LNCaP clone FGC (cell line): ENCODE data around the gene ADAM10.

Experiments
- DNase-seq: peaks from one replicate; pipeline ENCODE4 v3.0.0-alpha.2; 2011; ENCODE audit warnings: low read depth
- H3K4me3 ChIP-seq: 2 replicates; pipeline ENCODE4 v1.5.1; 2011; ENCODE audit warnings: mild to moderate bottlenecking, low read depth, low read length, control low read depth
- TF ChIP-seq, protein P1 (sequence below): IDR thresholded peaks from 2 replicates; pipeline ENCODE4 v1.5.1; 2012; ENCODE audit warnings: mild to moderate bottlenecking; ENCODE audit not compliant: control insufficient read depth, insufficient read depth; ENCODE audit errors: extremely low read depth

The ADAM10 gene

DNA sequence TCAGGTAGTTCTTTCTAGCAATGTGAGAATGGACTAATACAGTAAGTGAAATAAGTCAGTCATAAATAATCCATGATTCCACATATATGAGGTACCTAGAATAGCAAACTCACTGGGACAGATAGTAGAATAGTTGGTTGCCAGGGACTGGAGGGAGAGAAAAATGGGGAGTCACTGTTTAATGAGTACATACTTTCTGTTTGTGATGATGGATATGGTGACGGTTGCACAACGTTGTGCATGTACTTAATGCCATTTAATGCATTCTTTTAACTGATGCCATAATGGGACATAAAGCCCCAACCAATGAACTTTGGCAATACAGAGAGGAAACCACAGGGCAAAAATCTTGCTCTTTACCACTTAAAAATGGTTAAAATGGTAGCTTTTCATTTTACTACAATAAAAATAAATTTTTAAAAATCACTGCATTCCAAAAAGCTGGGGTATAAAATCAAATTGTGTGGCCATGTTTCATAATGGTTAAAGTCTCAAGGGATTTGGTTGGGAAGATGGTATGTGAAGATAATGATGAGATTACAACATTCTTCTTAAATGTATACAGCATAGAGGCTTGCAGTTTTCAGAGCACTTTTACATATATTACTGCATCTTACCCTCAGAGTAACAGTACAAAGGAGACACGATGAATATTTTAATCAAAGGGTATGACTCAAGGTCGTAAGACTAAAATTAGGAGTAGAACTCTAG lies 45.2 kb downstream of the ADAM10 start:
- no peak overlapping the region for H3K4me3 ChIP-seq
- DNase-seq = no peak
- TF ChIP-seq, protein P1, sequence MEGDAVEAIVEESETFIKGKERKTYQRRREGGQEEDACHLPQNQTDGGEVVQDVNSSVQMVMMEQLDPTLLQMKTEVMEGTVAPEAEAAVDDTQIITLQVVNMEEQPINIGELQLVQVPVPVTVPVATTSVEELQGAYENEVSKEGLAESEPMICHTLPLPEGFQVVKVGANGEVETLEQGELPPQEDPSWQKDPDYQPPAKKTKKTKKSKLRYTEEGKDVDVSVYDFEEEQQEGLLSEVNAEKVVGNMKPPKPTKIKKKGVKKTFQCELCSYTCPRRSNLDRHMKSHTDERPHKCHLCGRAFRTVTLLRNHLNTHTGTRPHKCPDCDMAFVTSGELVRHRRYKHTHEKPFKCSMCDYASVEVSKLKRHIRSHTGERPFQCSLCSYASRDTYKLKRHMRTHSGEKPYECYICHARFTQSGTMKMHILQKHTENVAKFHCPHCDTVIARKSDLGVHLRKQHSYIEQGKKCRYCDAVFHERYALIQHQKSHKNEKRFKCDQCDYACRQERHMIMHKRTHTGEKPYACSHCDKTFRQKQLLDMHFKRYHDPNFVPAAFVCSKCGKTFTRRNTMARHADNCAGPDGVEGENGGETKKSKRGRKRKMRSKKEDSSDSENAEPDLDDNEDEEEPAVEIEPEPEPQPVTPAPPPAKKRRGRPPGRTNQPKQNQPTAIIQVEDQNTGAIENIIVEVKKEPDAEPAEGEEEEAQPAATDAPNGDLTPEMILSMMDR = no peak

DNA sequence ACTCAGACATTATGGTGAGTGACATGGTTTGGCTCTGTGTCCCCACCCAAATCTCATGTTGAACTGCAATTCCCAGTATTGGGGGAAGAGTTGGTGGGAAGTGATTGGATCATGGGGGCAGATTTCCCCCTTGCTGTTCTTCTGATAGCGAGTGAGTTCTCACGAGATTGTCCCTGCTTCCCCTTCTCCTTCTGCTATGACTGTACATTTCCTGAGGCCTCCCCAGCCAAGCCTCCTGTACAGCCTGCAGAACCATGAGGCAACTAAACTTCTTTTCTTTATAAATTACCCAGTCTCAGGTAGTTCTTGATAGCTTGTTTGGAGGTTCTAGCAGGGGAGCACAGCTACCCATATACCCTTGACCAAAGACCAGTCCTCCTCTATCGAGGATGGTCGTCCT lies 45.9 kb downstream of the ADAM10 start:
- TF ChIP-seq, protein P1 = no peak
- DNase-seq = no peak
- no peak overlapping the region for H3K4me3 ChIP-seq

DNA sequence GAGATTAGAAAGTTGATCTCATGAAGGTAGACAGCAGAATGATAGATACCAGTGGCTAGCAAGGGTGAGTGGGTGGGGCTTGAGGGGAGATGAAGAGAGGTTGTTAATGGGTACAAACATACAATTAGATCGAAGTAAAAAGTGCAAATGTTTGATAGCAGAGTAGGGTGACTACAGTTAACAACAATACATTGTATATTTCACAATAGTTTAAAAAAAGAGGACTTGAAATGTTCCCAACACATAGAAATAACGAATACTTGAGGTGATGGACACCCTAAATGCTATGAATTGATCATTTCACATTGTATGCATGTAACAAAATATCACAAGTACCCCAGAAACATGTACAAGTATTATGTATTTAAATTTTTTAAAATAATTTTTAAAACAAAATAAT lies 47.3 kb downstream of the ADAM10 start:
- no peak for DNase-seq
- H3K4me3 ChIP-seq = no peak overlapping the region
- TF ChIP-seq, protein P1 = no peak

DNA sequence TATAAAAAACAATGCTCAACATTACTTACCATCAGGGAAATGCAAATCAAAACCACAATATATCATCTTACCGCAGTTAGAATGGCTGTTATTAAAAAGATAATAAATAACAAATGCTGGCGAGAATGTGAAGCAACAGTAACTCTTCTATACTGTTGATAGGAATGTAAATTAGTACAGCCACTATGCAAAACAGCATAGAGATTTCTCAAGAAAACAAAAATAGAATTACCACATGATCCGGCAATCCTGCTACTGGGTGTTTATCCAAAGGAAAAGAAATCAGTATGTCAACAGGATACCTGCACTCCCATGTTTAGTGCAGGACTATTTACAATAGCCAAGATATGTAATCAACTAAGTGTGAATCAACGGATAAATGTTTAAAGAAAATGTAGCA lies 48.1 kb downstream of the ADAM10 start:
- TF ChIP-seq, protein P1 = no peak
- H3K4me3 ChIP-seq = no peak overlapping the region
- DNase-seq = no peak

DNA sequence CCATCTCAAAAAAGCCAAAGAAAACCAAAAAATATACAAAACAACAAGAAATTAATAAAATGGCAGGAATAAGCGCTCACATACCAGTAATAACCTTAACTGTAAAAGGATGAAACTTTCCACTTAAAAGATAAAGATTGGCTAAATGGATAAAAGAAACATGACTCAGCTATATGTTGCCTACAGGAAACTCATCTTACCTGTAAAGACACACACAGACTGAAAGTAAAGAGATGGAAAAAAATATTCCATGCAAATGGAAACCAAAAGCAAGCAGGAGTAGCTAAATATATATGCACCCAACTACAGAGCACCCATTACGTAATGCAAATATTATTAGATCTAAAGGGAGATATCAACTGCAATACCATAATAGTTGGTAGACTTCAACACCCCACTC lies 49.7 kb downstream of the ADAM10 start:
- no peak for DNase-seq
- H3K4me3 ChIP-seq = no peak overlapping the region
- TF ChIP-seq, protein P1 = no peak

DNA sequence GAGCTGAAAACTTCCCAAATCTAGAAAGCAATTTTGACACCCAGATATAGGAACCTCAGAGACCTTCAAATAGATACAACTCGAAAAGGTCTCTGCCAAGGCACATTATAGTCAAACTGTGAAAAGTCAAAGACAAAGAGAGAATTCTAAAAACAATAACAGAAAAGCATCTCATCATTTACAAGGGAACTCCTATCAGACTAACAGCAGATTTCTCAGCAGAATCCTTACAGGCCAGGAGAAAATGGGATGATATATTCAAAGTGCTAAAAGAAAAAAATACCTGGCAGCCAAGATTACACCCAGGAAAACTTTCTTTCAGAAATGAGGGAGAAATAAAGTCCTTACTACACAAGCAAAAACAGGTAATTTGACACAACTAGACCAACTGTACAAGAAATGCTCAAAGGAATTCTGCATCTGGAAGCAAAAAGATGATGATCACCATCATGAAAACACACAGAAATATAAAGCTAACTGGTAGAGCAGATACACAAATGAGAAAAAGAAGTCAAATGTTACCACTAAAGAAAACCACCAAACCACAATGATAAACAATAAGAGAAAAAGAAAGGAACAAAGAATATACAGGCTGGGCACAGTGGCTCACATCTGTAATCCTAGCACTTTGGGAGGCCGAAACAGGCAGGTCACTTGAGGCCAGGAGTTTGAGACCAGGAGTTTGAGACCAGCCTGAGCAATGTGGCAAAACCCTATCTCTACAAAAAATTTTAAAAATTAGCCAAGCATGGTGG lies 50.4 kb downstream of the ADAM10 start:
- no peak for DNase-seq
- H3K4me3 ChIP-seq = no peak overlapping the region
- TF ChIP-seq, protein P1 = no peak
